CD4-positive, alpha-beta T cell treated with Interleukin-4 for 1 hour (primary cell): Measurements from ENCODE around the gene FAM162A.
"Not testable (repeated sequence)": the region's sequence is repeated elsewhere in the genome, so short reads cannot be mapped to it uniquely, and the experiment has no call there.

Experiments used
- DNase-seq, 2 donors: peaks; one replicate each; pipeline ENCODE4 v3.0.0-alpha.2; 2020 to 2022

The FAM162A gene

GRCh38 chr3:122421836-122422235 is 37.9 kb downstream of the FAM162A start:
- no peak for DNase-seq

GRCh38 chr3:122427857-122428471 is 44.0 kb downstream of the FAM162A start:
- no peak for DNase-seq

- DNase-seq: no peak
These were observed 46.4 kb downstream of the FAM162A start for GRCh38 chr3:122430371-122430770.

- DNase-seq: no peak
These were observed 52.0 kb downstream of the FAM162A start for GRCh38 chr3:122435950-122436349.

GRCh38 chr3:122443090-122443489 is 59.1 kb downstream of the FAM162A start:
- DNase-seq: no peak

GRCh38 chr3:122443762-122444490 is 59.9 kb downstream of the FAM162A start:
- DNase-seq: not testable (repeated sequence)

GRCh38 chr3:122444491-122444887 is 60.5 kb downstream of the FAM162A start:
- not testable (repeated sequence) for DNase-seq

- not testable (repeated sequence) for DNase-seq
These were observed 64.2 kb downstream of the FAM162A start for GRCh38 chr3:122448218-122448617.

GRCh38 chr3:122451371-122451770 is 67.4 kb downstream of the FAM162A start:
- no peak for DNase-seq

- DNase-seq: no peak
These were observed 72.1 kb downstream of the FAM162A start for GRCh38 chr3:122456074-122456473.

- DNase-seq: no peak
These were observed 73.7 kb downstream of the FAM162A start for GRCh38 chr3:122457706-122458105.

- peak in 1 of 2 donors; percentile 8 for DNase-seq
These were observed 75.0 kb downstream of the FAM162A start for GRCh38 chr3:122458992-122459391.

GRCh38 chr3:122461806-122462205 is 77.8 kb downstream of the FAM162A start:
- no peak for DNase-seq
